H1 (cell line): ENCODE measurements around the gene CEP85. TPM values are rescaled to one million over a fixed set of nuclear protein-coding genes. Genes with fewer than 3 reads are reported as not detected.
A peak's percentile ranks its signal among the peaks of the same experiment; 100 is the strongest.

Source experiments
- CTCF ChIA-PET: fragments of 300-600 bp; sonication (Branson Sonifier 250); formaldehyde crosslinking; loops from one replicate; lab custom pipeline; 2021; ENCODE audit not compliant: partially characterized antibody; lab: Charles Lee
- POLR2A ChIA-PET: fragments of 300-600 bp; sonication (Branson Sonifier 250); formaldehyde crosslinking; loops from one replicate; lab custom pipeline; 2021; ENCODE audit warnings: inconsistent platforms; ENCODE audit not compliant: partially characterized antibody; lab: Charles Lee
- DNase-seq, 2 experiments: peaks; one replicate each; pipeline versions ENCODE4 v3.0.0 to v3.0.0-alpha.2; 2010 to 2022; ENCODE audit warnings: low spot score in 2 of 2, low read depth in 1 of 2, mixed read lengths in 1 of 2
- FAIRE-seq: peaks from 2 replicates; lab custom pipeline; 2011; peaks lifted over from hg19 to GRCh38; lab: Jason Lieb, UNC
- H2AFZ ChIP-seq: 2 replicates; pipeline ENCODE4 v1.8.1; 2012; ENCODE audit warnings: low read length, inconsistent platforms
- H2AK5ac ChIP-seq: 2 replicates; pipeline ENCODE4 v1.6.1; 2013; ENCODE audit warnings: low read depth, low read length
- H2BK120ac ChIP-seq: replicated peaks from 2 replicates; pipeline ENCODE3; 2013; ENCODE audit warnings: low read depth, low read length, inconsistent platforms
- H2BK12ac ChIP-seq: 2 replicates; pipeline ENCODE4 v1.6.1; 2013; ENCODE audit warnings: low read depth, low read length
- H2BK15ac ChIP-seq: 2 replicates; pipeline ENCODE4 v1.6.1; 2013; ENCODE audit warnings: low read length
- H2BK20ac ChIP-seq: 2 replicates; pipeline ENCODE4 v1.6.1; 2013; ENCODE audit warnings: low read length
- H2BK5ac ChIP-seq: 2 replicates; pipeline ENCODE4 v1.6.1; 2013; ENCODE audit warnings: low read depth, low read length
- H3K14ac ChIP-seq: 2 replicates; pipeline ENCODE4 v1.6.1; 2013; ENCODE audit warnings: inconsistent platforms; ENCODE audit not compliant: insufficient read length
- H3K18ac ChIP-seq: 2 replicates; pipeline ENCODE4 v1.6.1; 2013; ENCODE audit warnings: low read length; ENCODE audit errors: extremely low read depth
- H3K23ac ChIP-seq: 2 replicates; pipeline ENCODE4 v1.6.1; 2013; ENCODE audit warnings: inconsistent platforms; ENCODE audit not compliant: insufficient read length
- H3K23me2 ChIP-seq: 2 replicates; pipeline ENCODE4 v1.6.1; 2013; ENCODE audit warnings: low read depth, low read length
- H3K27ac ChIP-seq: 2 replicates; pipeline ENCODE4 v1.6.1; 2011; ENCODE audit warnings: low read depth, low read length, inconsistent platforms
- H3K27me3 ChIP-seq, 4 experiments: replicated peaks in 1 of 4; 1 replicate in 1 of 4; 2 replicates in 3 of 4; pipeline versions ENCODE4 v1.6.1 to v1.8.1; 2011 to 2013; ENCODE audit warnings: low read length in 3 of 4, mild to moderate bottlenecking in 3 of 4, inconsistent platforms in 2 of 4, mixed read lengths in 2 of 4, moderate library complexity in 1 of 4; ENCODE audit not compliant: control insufficient read depth in 3 of 4, insufficient read depth in 3 of 4; ENCODE audit errors: extremely low read depth in 1 of 4
- H3K36me3 ChIP-seq, 4 experiments: 2 replicates each; pipeline versions ENCODE4 v1.6.1 to v1.8.1; 2011 to 2013; ENCODE audit warnings: mild to moderate bottlenecking in 4 of 4, low read length in 3 of 4, moderate library complexity in 2 of 4, control low read depth in 1 of 4, inconsistent platforms in 1 of 4; ENCODE audit not compliant: insufficient read depth in 4 of 4, control insufficient read depth in 2 of 4
- H3K4ac ChIP-seq: replicated peaks from 2 replicates; pipeline ENCODE3; 2013; ENCODE audit warnings: low read length, low read depth, mixed read lengths, inconsistent platforms; ENCODE audit not compliant: insufficient read length
- H3K4me1 ChIP-seq, 4 experiments: replicated peaks in 1 of 4; 1 replicate in 1 of 4; 2 replicates in 3 of 4; pipeline versions ENCODE4 v1.6.1 to v1.8.1; 2011 to 2013; ENCODE audit warnings: low read length in 3 of 4, inconsistent platforms in 2 of 4, mixed read lengths in 1 of 4; ENCODE audit not compliant: insufficient read depth in 4 of 4, control insufficient read depth in 3 of 4
- H3K4me2 ChIP-seq, 2 experiments: 2 replicates each; pipeline versions ENCODE4 v1.6.1 to v1.8.1; 2011 to 2013; ENCODE audit warnings: low read depth in 2 of 2, low read length in 2 of 2, control low read depth in 1 of 2, inconsistent platforms in 1 of 2, mild to moderate bottlenecking in 1 of 2; ENCODE audit not compliant: insufficient read depth in 1 of 2
- H3K4me3 ChIP-seq, 4 experiments: fragments of 200-600, 300-600 bp in 1 of 4; sonication (generic), shearing (Covaris generic), sonication (Bioruptor Twin) in 1 of 4; 2 replicates each; pipeline versions ENCODE4 v1.5.1 to v1.8.1; 2011 to 2016; ENCODE audit warnings: low read length in 4 of 4, low read depth in 3 of 4, control low read depth in 2 of 4, inconsistent platforms in 2 of 4, mild to moderate bottlenecking in 2 of 4, mixed read lengths in 1 of 4, moderate library complexity in 1 of 4; ENCODE audit not compliant: insufficient read depth in 2 of 4; ENCODE audit errors: extremely low read depth in 1 of 4
- H3K56ac ChIP-seq: replicated peaks from 2 replicates; pipeline ENCODE3; 2013; ENCODE audit warnings: low read depth, mild to moderate bottlenecking, mixed read lengths, low read length, inconsistent platforms; ENCODE audit not compliant: insufficient read length
- H3K79me1 ChIP-seq: 2 replicates; pipeline ENCODE4 v1.6.1; 2013; ENCODE audit warnings: low read depth, low read length, control low read depth
- H3K79me2 ChIP-seq, 2 experiments: 2 replicates each; pipeline versions ENCODE4 v1.6.1 to v1.8.1; 2012 to 2013; ENCODE audit warnings: low read length in 2 of 2, mild to moderate bottlenecking in 2 of 2, inconsistent platforms in 1 of 2; ENCODE audit not compliant: insufficient read depth in 2 of 2, control insufficient read depth in 1 of 2
- H3K9ac ChIP-seq, 4 experiments: replicated peaks in 1 of 4; 1 replicate in 1 of 4; 2 replicates in 3 of 4; pipeline versions ENCODE4 v1.6.1 to v1.8.1; 2011 to 2013; ENCODE audit warnings: low read depth in 3 of 4, low read length in 3 of 4, control low read depth in 2 of 4, mild to moderate bottlenecking in 2 of 4, moderate library complexity in 2 of 4, inconsistent platforms in 1 of 4; ENCODE audit errors: extremely low read depth in 1 of 4
- H3K9me3 ChIP-seq, 2 experiments: 2 replicates each; pipeline versions ENCODE4 v1.6.1 to v1.8.1; 2012 to 2013; ENCODE audit warnings: mild to moderate bottlenecking in 2 of 2, moderate library complexity in 2 of 2, control low read depth in 1 of 2, inconsistent platforms in 1 of 2, low read depth in 1 of 2, low read length in 1 of 2, mixed read lengths in 1 of 2; ENCODE audit not compliant: insufficient read depth in 2 of 2
- H4K20me1 ChIP-seq, 2 experiments: replicated peaks in 1 of 2; 2 replicates each; pipeline versions ENCODE3 to v1.8.1; 2011 to 2013; ENCODE audit warnings: inconsistent platforms in 2 of 2, low read length in 2 of 2, mild to moderate bottlenecking in 1 of 2; ENCODE audit not compliant: insufficient read depth in 2 of 2, control insufficient read depth in 1 of 2
- H4K5ac ChIP-seq: 2 replicates; pipeline ENCODE4 v1.6.1; 2013; ENCODE audit warnings: low read length, low read depth, mixed read lengths, inconsistent platforms; ENCODE audit not compliant: insufficient read length
- H4K8ac ChIP-seq: 2 replicates; pipeline ENCODE4 v1.8.0; 2013; ENCODE audit warnings: mild to moderate bottlenecking, moderate library complexity, low read length, inconsistent platforms; ENCODE audit not compliant: insufficient read depth; ENCODE audit errors: extremely low read depth
- H4K91ac ChIP-seq: replicated peaks from 2 replicates; pipeline ENCODE3; 2013; ENCODE audit warnings: low read length, mixed read lengths, inconsistent platforms; ENCODE audit not compliant: insufficient read length
- GABPA ChIP-seq: IDR thresholded peaks from 2 replicates; pipeline ENCODE4 v1.6.1; 2011; ENCODE audit warnings: mild to moderate bottlenecking, low read length, moderate library complexity, borderline replicate concordance; ENCODE audit not compliant: insufficient read depth
- PHF8 ChIP-seq: fragments of 200-600 bp; sonication (generic); conservative IDR thresholded peaks from 2 replicates; pipeline ENCODE4 v1.7.1; 2012; ENCODE audit warnings: low read depth, mild to moderate bottlenecking, inconsistent platforms, low read length, moderate library complexity
- SP2 ChIP-seq: IDR thresholded peaks from 2 replicates; pipeline ENCODE4 v1.6.1; 2012; ENCODE audit warnings: mild to moderate bottlenecking, low read length, inconsistent platforms
- WGBS, 2 experiments: shearing (Covaris generic) in 1 of 2; methylation state at CpG; one replicate each; pipeline versions ENCODE4 v1.1.6 to v1.1.7; 2013 to 2015; ENCODE audit warnings: low lambda C conversion rate in 2 of 2, mixed read lengths in 2 of 2, inconsistent platforms in 1 of 2, low coverage in 1 of 2, missing lambda C conversion rate in 1 of 2; ENCODE audit not compliant: insufficient replicate concordance in 2 of 2, insufficient coverage in 1 of 2, insufficient read length in 1 of 2; ENCODE audit errors: extremely low coverage in 1 of 2, missing lambda C conversion rate in 1 of 2; 5-methylcytosine and 5-hydroxymethylcytosine counted together
- polyA plus RNA-seq, 7 experiments: library from polyadenylated mRNA; depleted of rRNA in 3 of 7; stranded (reverse) in 5 of 7; unstranded in 2 of 7; fragments of >200 nt in 5 of 7; fragments of 200-250 nt in 2 of 7; gene quantifications; 1 replicate in 5 of 7; 2 replicates in 1 of 7; 4 replicates in 1 of 7; pipeline versions ENCODE4 v1.2.1 to v1.2.3, GENCODE V29; 2011 to 2013; ENCODE audit warnings: missing spikeins in 2 of 7, mixed read lengths in 2 of 7
- total RNA-seq: library from RNA; stranded (reverse); fragmentation: NEBNext Ultra II Directional; extraction: Animal tissue kit (Norgen Biotek cat#: 25700); gene quantifications from 2 replicates; pipeline ENCODE4 v1.2.1, GENCODE V29; 2021

Gene CEP85
- total and polyA plus RNA-seq, 2 of the 8 experiments (the other 6 are each of a cell fraction or from before 2014, with no cell fraction given), result 40.4 to 43.7 TPM

DNA sequence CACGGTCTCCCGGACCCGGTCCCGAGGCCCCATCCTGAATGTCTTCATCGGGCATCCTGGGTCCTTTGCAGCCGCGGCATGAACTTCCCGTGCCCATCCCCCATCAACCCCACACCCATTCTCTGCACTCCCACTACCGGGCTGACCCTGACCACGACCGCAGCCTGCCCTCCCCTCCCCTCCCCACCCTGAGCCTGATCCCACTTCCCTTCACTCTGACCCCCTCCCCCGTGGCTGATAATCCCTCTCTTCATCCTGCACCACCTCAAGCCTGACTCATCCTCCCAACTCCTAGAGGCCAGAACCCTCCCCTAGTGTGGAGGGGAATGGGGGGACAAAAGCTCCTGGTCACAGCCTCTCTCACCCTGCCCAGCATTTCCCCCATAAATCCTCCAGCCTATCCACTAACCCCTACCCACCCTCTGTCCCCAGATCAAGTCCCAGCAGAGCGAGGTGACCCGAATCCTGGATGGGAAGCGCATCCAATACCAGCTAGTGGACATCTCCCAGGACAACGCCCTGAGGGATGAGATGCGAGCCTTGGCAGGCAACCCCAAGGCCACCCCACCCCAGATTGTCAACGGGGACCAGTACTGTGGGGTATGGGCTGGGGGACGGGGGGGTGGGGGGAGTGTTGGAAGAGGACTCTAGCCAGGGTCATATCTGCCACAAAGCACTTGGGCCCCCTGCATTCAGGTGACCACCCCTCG, 46.5 kb downstream of the CEP85 start:
- peak overlapping the region; percentile 11 for H4K91ac ChIP-seq

More for the DNA sequence above, 46.5 kb downstream of the CEP85 start:
- ChIA-PET POLR2A (interaction anchor here (1.1 to 4.0 kb wide), 13 partner anchors 8 to 220 kb away, joined by 3 to 27 read pairs (median 4); partner anchors contain the start of genes CATSPER4, CD52, LIN28A and PDIK1L), CTCF (interaction anchor here (1.2 to 39.7 kb wide), 14 partner anchors 10 to 229 kb away, joined by 3 to 1530 read pairs (median 4); partner anchors contain the start of genes CATSPER4, CD52, CEP85 and UBXN11)
- FAIRE-seq (no peak), DNase-seq (no peak)
- TF ChIP-seq GABPA (0 out of 2 replicates have a peak, but pooled peaks have one; percentile 1), PHF8 (0 out of 2 replicates have a peak, but pooled peaks have one; percentile 34), SP2 (no peak)
- H2BK15ac ChIP-seq, result peak overlapping the region; percentile 88; the same call in 1 of the 2 replicates
- H4K8ac ChIP-seq, result peak overlapping the region; percentile 84; the same call in 1 of the 2 replicates
- peak overlapping the region; percentile 79 for H3K4ac ChIP-seq
- H3K36me3 ChIP-seq, result peaks cover 18 to 22% (median 21%) of the 10 kb centered on the region in 4 experiments
- no peak overlapping the region for H2BK20ac ChIP-seq
- no peak overlapping the region for H2AFZ ChIP-seq
- no peaks in the 10 kb centered on the region for H3K9me3 ChIP-seq
- peak overlapping the region; percentile 54 for H4K5ac ChIP-seq
- H3K4me3 ChIP-seq, result peak overlapping the region; percentile 64 to 69 (median 64)
- H4K20me1 ChIP-seq, result peaks cover 6 to 17% of the 10 kb centered on the region in 2 experiments
- H3K4me1 ChIP-seq, result peaks cover 8 to 34% (median 22%) of the 10 kb centered on the region in 4 experiments
- no peak overlapping the region; the same call in 1 of the 2 replicates for H2AK5ac ChIP-seq
- H2BK120ac ChIP-seq, result no peak overlapping the region
- H2BK12ac ChIP-seq, result no peak overlapping the region
- H3K27ac ChIP-seq, result 0 out of 2 replicates have a peak overlapping the region, but pooled peaks have one; percentile 26
- H3K27me3 ChIP-seq, result no peaks in the 10 kb centered on the region
- peak overlapping the region in 3 of 4 experiments; percentile 50 to 54 (median 53); a peak in 5 of 7 replicates for H3K9ac ChIP-seq
- no peak overlapping the region for H3K14ac ChIP-seq
- peak overlapping the region; percentile 60 to 88 for H3K4me2 ChIP-seq
- peaks cover 9% of the 10 kb centered on the region; the same call in 1 of the 2 replicates for H3K23me2 ChIP-seq
- H2BK5ac ChIP-seq, result peak overlapping the region; percentile 73; the same call in 1 of the 2 replicates
- no peaks in the 10 kb centered on the region for H3K79me1 ChIP-seq
- H3K79me2 ChIP-seq, result peaks cover 0 to 5% of the 10 kb centered on the region in 2 experiments; a peak in 1 of 4 replicates
- 41% methylated on average over 14 of the region's 20 CpGs; no CpG with 5 or more reads in 1 of the 2 experiments for WGBS, 2 experiments
- H3K56ac ChIP-seq, result peak overlapping the region; percentile 74
- peak overlapping the region; percentile 63 for H3K18ac ChIP-seq
- no peak overlapping the region for H3K23ac ChIP-seq
